ENCODE results near the gene AIPL1. TPM values are rescaled to one million over a fixed set of nuclear protein-coding genes. Genes with fewer than 3 reads are reported as not detected.

Gene AIPL1
- total RNA-seq, 4 donors from 2014 or later = not detected

- no peak for TF ChIP-seq POLR2A (IDR thresholded peaks at IDR 0.05)
- TF ChIP-seq POLR2AphosphoS5 (IDR thresholded peaks at IDR 0.05) = no peak
- TF ChIP-seq, protein P1, sequence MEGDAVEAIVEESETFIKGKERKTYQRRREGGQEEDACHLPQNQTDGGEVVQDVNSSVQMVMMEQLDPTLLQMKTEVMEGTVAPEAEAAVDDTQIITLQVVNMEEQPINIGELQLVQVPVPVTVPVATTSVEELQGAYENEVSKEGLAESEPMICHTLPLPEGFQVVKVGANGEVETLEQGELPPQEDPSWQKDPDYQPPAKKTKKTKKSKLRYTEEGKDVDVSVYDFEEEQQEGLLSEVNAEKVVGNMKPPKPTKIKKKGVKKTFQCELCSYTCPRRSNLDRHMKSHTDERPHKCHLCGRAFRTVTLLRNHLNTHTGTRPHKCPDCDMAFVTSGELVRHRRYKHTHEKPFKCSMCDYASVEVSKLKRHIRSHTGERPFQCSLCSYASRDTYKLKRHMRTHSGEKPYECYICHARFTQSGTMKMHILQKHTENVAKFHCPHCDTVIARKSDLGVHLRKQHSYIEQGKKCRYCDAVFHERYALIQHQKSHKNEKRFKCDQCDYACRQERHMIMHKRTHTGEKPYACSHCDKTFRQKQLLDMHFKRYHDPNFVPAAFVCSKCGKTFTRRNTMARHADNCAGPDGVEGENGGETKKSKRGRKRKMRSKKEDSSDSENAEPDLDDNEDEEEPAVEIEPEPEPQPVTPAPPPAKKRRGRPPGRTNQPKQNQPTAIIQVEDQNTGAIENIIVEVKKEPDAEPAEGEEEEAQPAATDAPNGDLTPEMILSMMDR (IDR thresholded peaks at IDR 0.05) = no peak
- TF ChIP-seq EP300 (IDR thresholded peaks at IDR 0.05) = no peak
- no peaks in the 10 kb centered on the region for H3K36me3 ChIP-seq
- no peak overlapping the region for H3K27ac ChIP-seq
- no peak overlapping the region for H3K4me3 ChIP-seq
- no peak for DNase-seq (ENCODE audit: low spot score in 2 of 2)
- H3K4me1 ChIP-seq = peaks cover 5% of the 10 kb centered on the region
- peaks cover 11% of the 10 kb centered on the region for H3K27me3 ChIP-seq
- no peaks in the 10 kb centered on the region for H3K9me3 ChIP-seq
These were observed 4.2 kb downstream of the AIPL1 start for GRCh38 chr17:6430769-6431168.

- 97% methylated on average over 7 of the region's 7 CpGs for WGBS
- no peaks in the 10 kb centered on the region for H3K36me3 ChIP-seq
- TF ChIP-seq POLR2AphosphoS5 (IDR thresholded peaks at IDR 0.05) (no peak), POLR2A (IDR thresholded peaks at IDR 0.05) (no peak), EP300 (IDR thresholded peaks at IDR 0.05) (no peak)
- TF ChIP-seq, protein P1 (IDR thresholded peaks at IDR 0.05) = no peak
- no peak overlapping the region for H3K27ac ChIP-seq
- DNase-seq (ENCODE audit: low spot score in 2 of 2) = no peak
- peaks cover 11% of the 10 kb centered on the region for H3K27me3 ChIP-seq
- no peak overlapping the region for H3K4me3 ChIP-seq
- no peaks in the 10 kb centered on the region for H3K9me3 ChIP-seq
- peaks cover 5% of the 10 kb centered on the region for H3K4me1 ChIP-seq
These were observed 5.7 kb downstream of the AIPL1 start for GRCh38 chr17:6429266-6429665.

- Histone ChIP-seq H3K36me3 (no peaks in the 10 kb centered on the region), H3K9me3 (no peaks in the 10 kb centered on the region), H3K4me3 (no peak overlapping the region), H3K4me1 (peaks cover 5% of the 10 kb centered on the region), H3K27ac (no peak overlapping the region), H3K27me3 (peaks cover 17% of the 10 kb centered on the region)
- TF ChIP-seq, protein P1 (IDR thresholded peaks at IDR 0.05) = no peak
- no peak for TF ChIP-seq EP300 (IDR thresholded peaks at IDR 0.05)
- no peak for TF ChIP-seq POLR2A (IDR thresholded peaks at IDR 0.05)
- no peak for TF ChIP-seq POLR2AphosphoS5 (IDR thresholded peaks at IDR 0.05)
- 85% methylated on average over 14 of the region's 17 CpGs for WGBS
- DNase-seq (ENCODE audit: low spot score in 2 of 2) = no peak
These were observed 6.5 kb downstream of the AIPL1 start for GRCh38 chr17:6428207-6428965.

GRCh38 chr17:6427279-6427781 lies 7.6 kb downstream of the AIPL1 start:
- Histone ChIP-seq H3K36me3 (no peaks in the 10 kb centered on the region), H3K4me3 (no peak overlapping the region), H3K27me3 (peaks cover 21% of the 10 kb centered on the region), H3K27ac (no peak overlapping the region), H3K9me3 (no peaks in the 10 kb centered on the region), H3K4me1 (peaks cover 5% of the 10 kb centered on the region)
- TF ChIP-seq POLR2AphosphoS5 (IDR thresholded peaks at IDR 0.05) = no peak
- whole genome bisulfite sequencing = 53% methylated on average over 7 of the region's 7 CpGs
- DNase-seq (ENCODE audit: low spot score in 2 of 2) = no peak

DNA sequence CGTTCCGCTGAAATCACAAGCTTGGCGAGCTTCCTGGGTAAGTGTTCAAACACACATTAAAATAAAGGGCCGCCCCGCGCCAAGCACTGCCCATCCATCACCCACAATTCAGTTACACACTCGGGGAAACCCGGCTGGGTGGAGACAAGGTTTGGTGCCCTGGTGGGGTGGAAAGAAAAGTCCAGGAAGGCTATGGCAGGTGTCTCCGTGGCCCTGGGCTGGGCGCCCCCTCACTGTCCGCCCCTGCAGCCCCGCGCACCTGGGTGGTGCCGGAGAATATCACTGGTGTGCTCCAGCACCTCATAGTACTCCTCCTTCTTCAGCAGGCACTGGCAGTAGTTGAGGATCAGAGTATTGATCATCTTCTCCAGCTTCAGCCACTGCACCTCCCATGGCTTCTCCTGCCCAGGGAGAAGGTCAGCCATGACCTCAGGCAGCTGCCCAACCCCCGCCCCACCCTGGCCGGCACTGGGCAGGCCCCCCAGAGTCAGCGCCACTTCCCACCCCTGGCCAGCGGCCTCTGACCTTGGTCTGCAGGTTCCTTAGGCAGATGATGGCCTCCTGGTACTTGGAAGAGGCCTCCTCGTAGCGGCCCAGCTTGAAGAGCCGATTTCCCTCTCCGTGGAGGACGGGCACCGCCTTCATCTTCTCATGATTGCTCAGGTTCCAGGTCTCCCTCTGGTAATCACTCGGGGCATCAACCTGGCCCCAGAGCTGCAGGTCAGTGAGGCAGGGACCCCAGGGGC lies 8.4 kb downstream of the AIPL1 start:
- WGBS = 91% methylated on average over 17 of the region's 25 CpGs
- DNase-seq (ENCODE audit: low spot score in 2 of 2) = no peak

More for the DNA sequence above, 8.4 kb downstream of the AIPL1 start:
- H3K27ac ChIP-seq = no peak overlapping the region
- H3K36me3 ChIP-seq = no peaks in the 10 kb centered on the region
- H3K4me3 ChIP-seq = no peak overlapping the region
- TF ChIP-seq EP300 (IDR thresholded peaks at IDR 0.05) (no peak), POLR2A (IDR thresholded peaks at IDR 0.05) (no peak), POLR2AphosphoS5 (IDR thresholded peaks at IDR 0.05) (no peak)
- TF ChIP-seq, protein P1 (IDR thresholded peaks at IDR 0.05) = no peak
- H3K9me3 ChIP-seq = no peaks in the 10 kb centered on the region
- peaks cover 5% of the 10 kb centered on the region for H3K4me1 ChIP-seq
- peaks cover 21% of the 10 kb centered on the region for H3K27me3 ChIP-seq
